HG02798 (cell line): Measurements from ENCODE around the gene CYBRD1.
"Not testable (repeated sequence)": the region's sequence is repeated elsewhere in the genome, so short reads cannot be mapped to it uniquely, and the experiment has no call there.

Experiments
- ATAC-seq: cut with Tn5 transposase; IDR thresholded peaks from one replicate; pipeline ENCODE4 v1.9.1; 2021; ENCODE audit warnings: mild to moderate bottlenecking; ENCODE audit not compliant: unreplicated experiment, poor library complexity

The CYBRD1 gene

GRCh38 chr2:171514908-171515582, 7.2 kb upstream of the CYBRD1 start:
- no peak for ATAC-seq

- ATAC-seq = no peak
Measured at GRCh38 chr2:171515672-171516298, 6.5 kb upstream of the CYBRD1 start.

- ATAC-seq = no peak
Measured at GRCh38 chr2:171516793-171517192, 5.5 kb upstream of the CYBRD1 start.

- no peak for ATAC-seq
Measured at GRCh38 chr2:171520471-171520870, 1.8 kb upstream of the CYBRD1 start.

- ATAC-seq = no peak
Measured at GRCh38 chr2:171521361-171522051, 768 bp upstream of the CYBRD1 start.

GRCh38 chr2:171522788-171523087, 464 bp downstream of the CYBRD1 start:
- peak; percentile 27 for ATAC-seq

GRCh38 chr2:171523088-171524017, 1.1 kb downstream of the CYBRD1 start:
- ATAC-seq = peak; percentile 36

GRCh38 chr2:171524018-171524401, 1.7 kb downstream of the CYBRD1 start:
- no peak for ATAC-seq

- ATAC-seq = no peak
Measured at GRCh38 chr2:171529914-171530313, 7.6 kb downstream of the CYBRD1 start.

- ATAC-seq = no peak
Measured at GRCh38 chr2:171530378-171530777, 8.1 kb downstream of the CYBRD1 start.

GRCh38 chr2:171530859-171531258, 8.6 kb downstream of the CYBRD1 start:
- ATAC-seq = not testable (repeated sequence)

GRCh38 chr2:171531291-171531690, 9.0 kb downstream of the CYBRD1 start:
- no peak for ATAC-seq

GRCh38 chr2:171531836-171532450, 9.7 kb downstream of the CYBRD1 start:
- no peak for ATAC-seq

GRCh38 chr2:171533331-171533730, 11.1 kb downstream of the CYBRD1 start:
- ATAC-seq = no peak

- not testable (repeated sequence) for ATAC-seq
Measured at GRCh38 chr2:171535528-171535927, 13.3 kb downstream of the CYBRD1 start.

GRCh38 chr2:171540437-171540836, 18.2 kb downstream of the CYBRD1 start:
- peak; percentile 68 for ATAC-seq

- no peak for ATAC-seq
Measured at GRCh38 chr2:171541202-171541887, 19.1 kb downstream of the CYBRD1 start.

- ATAC-seq = no peak
Measured at GRCh38 chr2:171545086-171545485, 22.8 kb downstream of the CYBRD1 start.

- ATAC-seq = no peak
Measured at GRCh38 chr2:171547256-171547655, 25.0 kb downstream of the CYBRD1 start.

- no peak for ATAC-seq
Measured at GRCh38 chr2:171547720-171548119, 25.4 kb downstream of the CYBRD1 start.
